Measurements from ENCODE around the gene PPIP5K2.
"Not testable (repeated sequence)": the region's sequence is repeated elsewhere in the genome, so short reads cannot be mapped to it uniquely, and the experiment has no call there.

The PPIP5K2 gene

DNA sequence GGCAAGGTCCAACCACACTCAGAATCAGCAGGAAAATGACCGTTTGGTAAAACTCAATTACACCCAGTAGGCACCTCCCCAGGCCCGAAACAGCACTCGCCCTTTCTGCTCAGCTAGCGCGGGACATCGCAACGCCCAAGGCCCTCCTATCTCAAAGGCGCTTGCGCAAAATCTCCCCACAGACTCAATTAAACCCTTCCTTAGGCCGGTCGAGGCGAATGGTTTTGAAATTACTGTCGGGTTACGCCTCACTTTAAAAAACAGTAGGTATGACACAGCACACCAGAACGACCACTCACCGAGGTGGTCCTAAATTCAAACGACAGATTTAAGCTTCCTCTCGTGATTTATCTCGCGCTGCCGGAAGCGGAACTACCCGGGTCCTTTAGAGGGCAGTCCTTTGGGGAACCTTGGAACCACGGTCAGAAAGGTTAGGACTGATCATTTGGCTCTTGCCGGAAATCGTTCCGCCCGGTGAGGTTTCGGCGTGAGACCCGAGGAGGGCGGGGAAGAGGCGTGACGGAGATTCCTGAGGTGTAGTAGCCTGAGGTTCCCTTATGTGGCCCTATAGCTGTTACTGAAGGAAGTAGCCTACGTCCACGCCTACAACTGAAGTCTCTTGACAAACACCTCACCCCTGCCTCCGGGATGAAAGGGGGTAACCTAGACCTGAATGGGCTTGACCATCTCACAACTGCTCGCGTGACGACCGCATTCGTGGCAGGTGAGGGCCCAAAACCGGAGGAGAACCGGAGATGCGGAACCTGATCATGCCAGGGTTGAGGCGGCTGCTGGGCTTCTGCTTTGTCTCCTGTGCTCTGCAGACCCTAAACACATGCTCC is at the start of gene PPIP5K2, which contains the start of gene GIN1:
PPIP5K2 (plus strand) TSS at position 537 of the 842 bp plus-strand sequence. CDS start 9,289 bp downstream, outside the sequence.
GIN1 (minus strand) TSS at position 374 of the 842 bp plus-strand sequence. CDS start 11,431 bp downstream, outside the sequence.
- peak; percentile 95 to 97 for DNase-seq

DNA sequence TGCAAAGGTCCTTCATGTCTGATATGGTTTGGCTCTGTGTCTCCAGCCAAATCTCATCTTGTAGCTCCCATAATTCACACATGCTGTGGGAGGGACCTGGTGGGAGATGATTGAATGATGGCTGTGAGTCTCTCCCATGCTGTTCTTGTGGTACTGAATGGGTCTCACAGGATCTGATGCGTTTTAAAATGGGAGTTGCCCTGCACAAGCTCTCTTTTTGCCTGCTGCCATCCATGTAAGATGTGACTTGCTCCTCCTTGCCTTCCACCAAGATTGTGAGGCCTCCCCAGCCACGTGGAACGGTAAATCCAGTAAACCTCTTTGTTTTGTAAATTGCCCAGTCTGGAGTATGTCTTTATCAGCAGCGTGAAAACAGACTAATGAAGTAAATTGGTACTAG is 46.6 kb upstream of the PPIP5K2 start:
- DNase-seq, result not testable (repeated sequence)

DNA sequence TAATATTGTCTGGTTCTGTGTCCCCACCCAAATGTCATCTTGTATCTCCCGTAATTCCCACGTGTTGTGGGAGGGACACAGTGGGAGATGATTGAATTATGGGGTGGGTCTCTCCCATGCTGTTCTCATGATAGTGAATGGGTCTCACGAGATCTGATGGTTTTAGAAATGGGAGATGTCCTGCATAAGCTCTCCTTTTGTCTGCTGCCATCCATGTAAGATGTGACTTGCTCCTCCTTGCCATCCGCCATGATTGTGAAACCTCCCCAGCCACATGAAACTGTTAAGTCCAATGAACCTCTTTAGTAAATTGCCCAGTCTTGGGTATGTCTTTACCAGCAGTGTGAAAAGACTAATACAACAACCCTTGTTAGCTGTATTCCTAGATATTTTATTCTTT is 44.7 kb upstream of the PPIP5K2 start:
- DNase-seq, result no peak

DNA sequence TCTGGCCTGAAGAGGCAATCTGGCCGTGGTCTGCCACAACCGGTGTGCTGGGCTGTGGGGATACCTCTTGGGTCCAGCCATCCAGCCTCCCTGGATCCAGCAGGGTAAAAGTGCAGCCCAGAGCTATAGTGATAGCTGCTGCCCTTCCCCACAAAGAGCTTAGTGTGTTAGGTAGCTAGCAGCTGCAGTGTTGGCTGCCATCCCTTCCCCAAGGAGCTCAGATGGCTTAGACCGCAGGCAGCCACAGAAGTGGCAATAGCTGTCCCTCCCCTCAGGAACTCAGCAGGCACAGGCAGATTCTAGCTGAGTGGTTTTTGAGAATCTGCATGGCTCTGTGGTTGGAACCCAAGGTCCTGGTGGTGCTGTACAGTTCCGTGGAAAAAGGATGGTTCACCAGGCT is 40.3 kb upstream of the PPIP5K2 start:
- DNase-seq, result no peak

DNA sequence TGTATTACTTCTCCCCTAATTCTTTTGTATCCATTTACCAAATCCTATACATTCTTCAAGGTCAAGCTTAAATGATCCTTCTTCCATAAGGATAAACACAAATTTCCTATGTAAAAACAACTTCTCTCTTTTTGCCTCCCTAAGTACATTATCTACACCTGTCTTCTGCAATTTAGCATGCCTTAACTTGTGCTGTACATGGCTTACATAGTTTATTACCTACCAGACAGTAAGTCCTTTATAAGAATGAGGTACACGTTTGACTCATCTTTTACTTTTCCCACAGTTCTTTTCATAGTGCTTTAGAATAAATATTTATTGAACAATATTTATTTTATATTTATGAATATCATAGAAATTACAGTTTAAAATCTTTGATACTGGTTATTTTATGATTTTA is 33.6 kb upstream of the PPIP5K2 start:
- no peak for DNase-seq

DNA sequence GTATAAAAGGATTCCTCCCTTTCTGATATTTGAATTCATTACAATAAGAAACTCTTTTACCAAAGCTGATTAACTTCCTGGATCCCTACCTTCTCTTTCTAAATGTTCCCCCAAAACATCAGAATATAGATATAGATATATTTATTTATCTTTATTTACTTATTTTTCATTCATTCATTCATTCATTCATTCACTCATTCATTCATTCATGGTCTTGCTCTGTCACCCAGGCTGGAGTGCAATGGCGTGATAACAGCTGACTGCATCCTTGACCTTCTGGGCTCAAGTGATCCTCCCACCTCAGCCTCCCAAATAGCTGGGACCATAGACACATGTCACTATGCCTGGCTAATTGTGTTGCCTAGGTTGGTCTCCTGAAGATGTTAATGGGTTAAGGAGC is 30.8 kb upstream of the PPIP5K2 start:
- DNase-seq, result no peak

DNA sequence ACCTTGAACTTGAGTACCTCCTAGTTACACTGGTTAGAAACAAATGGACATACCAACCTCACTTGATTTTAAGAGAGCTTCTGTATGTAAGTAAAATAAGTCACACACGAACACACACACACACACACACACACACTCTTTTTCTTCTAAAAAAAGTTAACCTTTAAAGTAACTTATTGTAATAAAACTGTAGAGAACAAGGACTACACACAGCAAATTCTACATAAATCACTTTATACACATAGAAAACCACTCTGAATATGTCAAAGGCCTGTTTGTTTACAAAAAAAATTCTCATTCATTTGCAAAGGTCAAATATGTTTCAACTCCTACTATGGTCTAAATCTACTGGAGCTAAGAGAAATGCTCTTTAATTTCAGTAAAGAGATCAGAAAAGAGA is 29.3 kb upstream of the PPIP5K2 start:
- DNase-seq, result no peak

DNA sequence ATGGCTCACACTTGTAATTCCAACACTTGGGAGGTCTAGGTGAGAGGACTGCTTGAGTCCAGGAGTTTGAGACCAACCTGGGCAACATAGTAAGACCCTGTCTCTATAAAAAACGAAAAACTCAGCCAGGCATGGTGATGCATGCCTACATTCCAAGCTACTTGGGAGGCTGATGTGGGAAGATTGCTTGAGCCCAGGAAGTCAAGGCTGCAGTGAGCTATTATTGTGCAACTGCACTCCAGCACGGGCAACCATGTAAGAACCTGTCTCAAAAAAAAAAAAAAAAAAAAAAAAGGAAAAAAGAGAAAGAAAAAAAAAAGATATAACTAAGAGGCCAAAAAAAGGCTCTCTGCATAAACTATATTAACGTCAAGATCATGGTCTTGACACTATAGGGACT is 27.4 kb upstream of the PPIP5K2 start:
- DNase-seq, result no peak

DNA sequence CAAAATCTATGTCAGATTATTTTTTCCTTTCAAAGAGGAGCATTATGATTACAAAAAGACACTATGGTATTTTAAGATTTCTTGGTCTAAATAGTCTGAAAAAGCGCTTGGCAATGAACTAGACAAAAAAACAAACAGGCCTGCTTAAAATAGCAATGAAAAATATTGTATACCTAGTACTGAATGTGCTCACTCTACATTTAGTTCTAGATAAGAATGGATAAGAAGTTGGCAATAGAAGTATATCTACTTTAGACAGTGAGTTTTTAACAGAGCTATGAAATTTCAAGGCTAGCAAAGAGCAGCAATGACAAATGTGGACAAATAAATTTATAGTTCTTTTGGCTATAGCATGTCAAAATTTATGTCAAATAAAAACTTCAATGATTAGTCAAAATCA is 26.4 kb upstream of the PPIP5K2 start:
- DNase-seq, result no peak

DNA sequence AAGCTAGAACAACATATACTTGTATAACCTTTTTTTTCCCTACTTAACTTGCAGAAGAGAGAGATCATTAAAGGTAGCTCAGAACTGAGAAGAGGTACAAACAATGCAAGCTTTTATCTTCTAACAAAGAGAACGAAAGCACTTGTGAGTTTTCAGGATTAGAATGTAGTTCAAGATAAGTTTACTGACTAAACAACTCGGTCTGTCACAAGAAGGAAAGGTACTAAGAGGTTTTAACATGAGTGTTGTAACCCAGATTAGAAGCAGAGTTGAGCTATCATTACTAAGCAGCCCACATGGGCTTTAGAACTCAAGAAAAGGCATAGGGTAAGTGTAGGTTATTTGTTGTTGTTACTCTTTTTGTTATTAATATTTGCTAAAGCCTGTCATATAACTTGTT is 25.4 kb upstream of the PPIP5K2 start:
- no peak for DNase-seq

DNA sequence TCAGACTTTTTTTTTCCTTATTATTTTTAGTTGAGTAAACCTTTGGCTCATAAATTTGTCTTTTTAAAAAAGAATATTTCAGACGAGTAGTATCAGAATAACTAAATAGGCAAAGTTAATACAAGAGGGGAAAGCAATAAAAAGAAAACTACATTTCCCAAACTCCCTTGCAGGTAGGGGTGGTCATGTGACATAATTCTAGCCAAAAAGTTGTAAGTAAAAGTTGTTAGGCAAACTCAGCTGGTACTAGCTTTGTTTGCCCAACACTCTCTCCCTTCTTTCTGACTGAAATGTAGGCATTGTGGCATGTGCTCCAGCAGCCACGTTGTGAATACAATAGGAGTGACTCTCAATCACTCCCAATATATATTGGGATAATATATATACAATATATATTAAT is 21.1 kb upstream of the PPIP5K2 start:
- DNase-seq, result no peak

DNA sequence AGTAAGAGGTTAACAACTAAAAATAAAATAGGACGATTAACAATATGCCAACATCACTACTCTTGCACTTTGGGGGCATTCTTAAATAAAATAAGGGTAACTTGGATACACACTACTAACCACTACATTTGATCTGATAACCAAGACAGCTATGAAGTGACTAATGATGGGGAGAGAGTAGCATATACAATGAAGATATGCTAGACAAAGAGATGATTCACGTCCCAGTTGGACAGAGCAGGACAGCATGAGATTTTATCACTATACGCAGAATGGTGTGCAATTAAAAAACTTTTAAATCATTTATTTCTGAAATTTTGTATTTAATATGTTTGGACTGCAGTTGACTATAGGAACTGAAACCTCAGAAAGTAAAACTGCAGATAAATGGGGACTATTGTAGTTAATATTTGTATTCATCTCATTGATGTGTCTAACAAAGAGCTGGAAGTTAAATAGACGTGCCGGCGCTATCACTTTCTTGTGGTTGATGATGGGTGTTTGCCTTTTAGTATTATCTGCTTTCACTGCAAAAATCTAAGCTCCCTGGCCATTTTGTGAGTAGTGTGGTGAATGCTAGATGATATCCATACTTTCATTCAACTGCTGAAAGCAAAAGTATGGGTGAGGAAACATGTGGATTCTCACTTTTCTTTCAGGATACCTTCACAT is 18.9 kb upstream of the PPIP5K2 start:
- DNase-seq, result no peak

DNA sequence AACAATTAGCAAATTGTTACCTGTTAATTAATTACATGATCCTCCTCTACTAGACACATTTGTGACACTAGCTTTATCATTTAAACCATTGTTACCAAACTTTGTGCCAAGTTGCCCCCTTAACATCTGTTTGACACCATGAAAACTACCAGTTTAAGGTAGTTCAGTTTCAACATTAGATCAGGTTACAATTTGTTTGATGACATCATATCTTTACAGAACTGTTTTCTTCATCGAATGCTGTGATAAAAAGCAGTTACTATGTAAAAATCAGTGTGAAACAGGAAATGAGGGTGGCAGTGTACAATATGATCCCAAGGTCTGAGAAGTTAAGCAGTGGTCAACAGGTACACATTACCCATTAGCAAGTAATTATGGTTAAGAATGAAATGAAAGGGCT is 17.9 kb upstream of the PPIP5K2 start:
- DNase-seq, result no peak

DNA sequence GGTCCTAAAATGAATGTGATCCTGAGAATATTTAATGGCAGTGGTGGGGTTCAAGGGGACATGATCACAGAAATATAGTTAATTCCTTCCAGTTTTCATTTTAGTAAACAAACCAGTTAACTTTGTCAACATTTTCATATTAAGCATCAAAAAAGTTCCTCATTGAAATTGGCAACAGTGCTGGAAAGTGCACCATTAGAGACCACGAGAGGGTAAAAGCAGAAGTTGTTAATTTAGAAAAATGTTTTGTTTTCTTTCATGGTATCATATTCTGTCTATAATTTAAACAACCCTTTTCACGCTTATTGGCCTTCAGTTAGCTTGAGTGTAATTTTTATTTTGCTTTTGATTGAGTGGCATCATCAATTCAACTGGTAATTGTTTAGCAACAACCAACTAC is 12.0 kb upstream of the PPIP5K2 start:
- no peak for DNase-seq

DNA sequence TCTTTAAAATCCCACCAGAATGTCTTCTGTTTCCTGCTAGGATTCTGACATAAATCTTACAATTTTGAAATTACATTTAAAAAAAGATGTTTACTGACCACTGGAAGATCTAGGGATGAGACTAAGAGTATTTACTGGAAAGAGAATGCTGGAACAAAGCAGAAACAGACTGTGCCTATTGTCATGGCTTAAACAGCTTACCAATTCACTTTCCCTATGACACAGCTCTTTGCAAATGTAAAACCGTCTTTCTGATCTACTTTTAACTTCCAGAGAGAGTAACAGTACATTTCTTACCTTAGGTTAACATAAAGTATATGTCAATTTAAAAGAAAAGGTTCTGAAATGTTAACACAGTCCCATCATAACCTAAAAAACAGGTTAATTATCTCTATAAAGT is 10.8 kb upstream of the PPIP5K2 start:
- no peak for DNase-seq

DNA sequence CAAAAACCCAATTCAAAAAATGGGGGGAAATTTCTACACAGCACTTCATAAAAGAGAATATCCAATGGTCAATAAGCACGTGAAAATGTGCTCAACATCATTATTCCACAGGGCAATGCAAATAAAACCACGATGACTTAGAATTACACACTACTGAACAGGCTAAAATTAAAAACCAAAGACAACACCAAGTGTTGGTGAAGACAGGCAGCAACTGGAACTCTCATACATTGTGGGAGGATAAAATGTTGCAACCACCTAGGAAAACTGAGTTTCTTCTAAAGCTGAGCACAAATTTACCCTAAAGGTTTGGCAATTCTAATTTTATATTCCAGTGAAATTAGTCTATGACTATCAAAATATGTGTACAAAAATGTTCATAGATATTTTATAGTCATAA is 9.7 kb upstream of the PPIP5K2 start:
- no peak for DNase-seq

DNA sequence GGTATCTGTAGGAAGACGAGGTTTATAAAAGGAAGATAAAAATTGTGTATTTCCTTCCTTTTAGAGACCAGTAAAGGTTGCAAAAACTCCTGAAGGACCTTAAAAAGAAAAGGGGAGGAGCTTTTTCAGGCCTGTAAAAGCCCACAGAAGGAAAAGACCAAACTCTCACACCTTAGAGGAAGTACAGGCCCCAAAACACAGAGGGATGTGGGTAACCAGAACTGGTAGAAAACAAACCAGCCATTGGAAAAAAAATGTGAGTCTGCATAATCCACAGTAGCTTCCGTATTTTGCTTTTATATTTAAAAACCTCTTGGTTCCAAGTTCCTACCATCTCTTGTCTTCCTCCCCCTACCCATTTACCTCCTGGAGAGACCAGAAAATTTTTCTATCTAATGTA is 8.6 kb upstream of the PPIP5K2 start:
- no peak for DNase-seq

DNA sequence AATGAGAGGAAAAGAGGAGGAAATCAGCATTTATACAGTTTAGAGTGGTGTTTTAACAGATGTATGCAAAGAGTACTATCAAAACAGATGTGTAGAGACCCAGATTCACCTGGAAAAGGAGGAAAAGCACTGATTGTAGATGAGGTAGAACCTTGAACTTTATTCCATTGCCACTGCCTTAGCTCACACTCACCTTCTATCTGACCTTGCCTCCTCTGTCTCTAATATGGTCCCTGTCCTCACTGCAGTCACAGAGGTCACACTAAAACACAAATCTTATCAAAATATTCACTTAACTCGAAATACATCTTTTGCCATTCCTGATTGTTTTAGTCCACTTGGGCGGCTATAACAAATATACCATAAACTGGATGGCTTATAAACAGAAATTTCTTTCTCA is 7.2 kb upstream of the PPIP5K2 start:
- DNase-seq, result no peak

DNA sequence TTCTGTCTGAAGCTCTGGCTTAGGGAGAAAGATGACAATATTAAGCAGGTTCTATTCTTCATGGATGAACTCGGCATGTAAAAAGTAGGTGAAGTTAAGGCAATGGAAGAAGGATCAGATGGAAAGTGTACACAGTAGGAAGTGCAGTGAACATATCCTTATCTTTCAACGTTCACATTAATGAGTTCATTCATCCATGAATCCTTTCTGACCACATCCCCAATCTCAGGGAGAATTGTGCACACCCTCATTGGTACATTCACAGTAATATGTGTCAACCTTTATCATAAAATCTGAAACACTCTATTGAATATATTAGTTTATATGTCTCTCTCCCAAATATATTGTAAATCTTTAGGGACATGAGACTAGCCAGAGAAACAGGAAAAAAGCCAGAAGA is 5.7 kb upstream of the PPIP5K2 start:
- DNase-seq, result no peak

DNA sequence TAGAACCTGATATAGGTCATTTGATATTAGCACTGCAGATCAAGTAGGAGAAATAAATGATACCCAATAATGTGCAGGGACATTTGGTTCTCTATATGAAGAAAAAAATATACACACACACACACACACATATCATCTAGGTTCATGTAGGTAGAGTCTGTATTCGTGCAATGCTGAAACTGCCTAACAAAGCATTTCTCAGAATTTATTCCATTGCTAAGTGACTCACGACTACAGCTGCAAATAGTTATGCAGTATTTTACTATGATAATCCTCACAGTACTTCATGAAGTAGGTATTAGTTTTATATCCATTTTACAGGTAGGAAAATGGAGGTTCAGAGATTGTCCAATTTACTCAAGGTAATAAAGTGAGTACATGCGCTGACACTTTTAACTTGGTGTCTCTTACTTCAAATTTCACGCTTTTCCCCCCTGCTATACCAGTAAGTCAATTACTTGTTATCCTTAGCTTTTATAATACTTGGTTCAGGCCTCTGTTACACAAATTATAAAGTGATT is 2.6 kb upstream of the PPIP5K2 start:
- DNase-seq, result no peak

DNA sequence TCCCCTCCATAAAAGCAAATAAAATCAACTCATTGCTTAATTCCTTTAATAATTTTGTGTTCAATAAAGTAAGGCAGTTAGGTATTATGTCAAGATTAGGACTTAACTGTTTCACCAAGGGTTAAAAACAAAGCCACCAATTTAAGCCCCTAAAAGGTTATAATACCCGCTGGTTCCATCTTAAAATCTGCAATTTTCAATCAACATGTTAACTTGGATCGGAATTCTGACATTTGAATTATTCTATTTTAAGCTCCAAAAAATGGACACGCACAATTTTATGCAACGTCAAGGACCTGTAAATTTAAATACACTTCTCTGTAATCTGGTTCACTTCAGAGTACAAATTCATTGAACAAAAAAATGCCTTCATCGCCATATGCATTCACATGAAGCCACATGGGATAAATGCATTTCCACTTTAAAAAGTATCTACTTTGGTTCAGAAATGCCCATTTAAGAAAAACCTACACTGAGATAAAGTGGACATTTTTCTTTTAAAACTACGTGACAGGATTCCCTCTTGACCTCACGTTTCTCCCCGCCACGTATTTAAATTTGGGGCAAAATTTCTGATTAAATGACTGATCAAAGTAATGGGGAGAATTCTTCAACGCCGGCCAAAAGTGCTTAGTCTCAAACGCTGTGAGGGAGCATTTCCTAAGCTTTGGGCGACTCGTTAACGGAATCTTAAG is 884 bp upstream of the PPIP5K2 start:
- peak; percentile 9 to 38 for DNase-seq

DNA sequence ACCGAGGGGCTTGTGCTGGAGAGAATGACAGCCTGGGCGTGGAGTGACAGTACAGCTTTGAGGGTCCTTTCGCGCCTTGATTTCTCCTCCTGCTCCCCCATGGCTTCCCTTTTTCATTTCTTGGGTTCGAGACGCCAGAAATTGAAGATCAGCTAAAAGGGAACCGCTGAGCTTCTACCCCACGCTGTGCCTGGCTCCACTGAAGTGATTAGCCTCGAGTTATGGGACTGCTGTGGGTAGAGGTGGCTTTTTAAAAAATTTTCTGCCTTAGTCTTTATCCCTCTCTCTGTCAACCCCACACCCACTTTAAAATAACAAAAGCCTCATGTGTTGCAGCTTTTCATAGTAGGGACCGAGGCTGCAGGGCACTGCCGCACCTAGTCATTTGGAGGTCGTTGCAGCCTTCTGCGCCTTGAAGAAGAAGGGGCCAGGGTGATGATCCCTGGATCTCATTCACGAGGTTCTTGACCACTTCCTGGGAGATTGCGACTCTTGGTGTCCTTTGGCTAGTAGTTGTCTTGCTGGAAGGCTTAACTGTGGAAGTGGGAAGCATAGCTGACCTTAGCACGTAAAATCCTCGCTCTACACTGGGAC is 603 bp downstream of the PPIP5K2 start:
- peak in 1 of 2 experiments; percentile 36 for DNase-seq

DNA sequence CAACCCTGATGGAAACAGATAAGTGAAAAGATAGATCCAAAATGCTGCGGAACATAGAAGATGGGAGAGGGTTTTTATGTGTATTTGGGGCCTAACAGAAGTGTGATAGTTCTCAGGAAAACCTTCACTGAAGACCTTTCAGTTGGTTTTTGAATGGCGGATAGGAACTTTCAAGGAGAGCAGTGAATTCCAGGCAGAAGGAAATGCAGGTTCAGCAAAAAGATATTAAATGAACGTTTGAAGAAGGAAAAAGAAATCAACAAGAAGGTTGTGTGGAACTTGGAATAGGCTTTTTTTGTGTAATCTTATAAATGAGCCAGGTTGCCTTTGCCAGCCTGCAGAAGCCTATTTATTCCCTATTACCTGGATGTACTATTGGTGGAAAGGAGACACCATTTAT is 2.1 kb downstream of the PPIP5K2 start:
- DNase-seq, result no peak

All from NCI-H524 (cell line).